Nephron (organoid): ENCODE measurements around the gene COA4.

ENCODE experiments used
- H3K27ac Mint-ChIP-seq, 3 experiments: 2 replicates each; pipeline ENCODE4 v1.8.0; 2020; ENCODE audit warnings: mixed read lengths in 3 of 3, mild to moderate bottlenecking in 2 of 3, moderate library complexity in 1 of 3
- H3K27me3 Mint-ChIP-seq: 2 replicates; pipeline ENCODE4 v1.8.0; 2021; ENCODE audit warnings: low read depth, mild to moderate bottlenecking, moderate library complexity, mixed read lengths
- H3K36me3 Mint-ChIP-seq: 2 replicates; pipeline ENCODE4 v1.8.0; 2020; ENCODE audit warnings: low read depth, mixed read lengths
- H3K4me1 Mint-ChIP-seq: 2 replicates; pipeline ENCODE4 v1.8.0; 2020; ENCODE audit warnings: mixed read lengths
- H3K4me3 Mint-ChIP-seq, 3 experiments: 2 replicates each; pipeline ENCODE4 v1.8.0; 2020; ENCODE audit warnings: mild to moderate bottlenecking in 3 of 3, mixed read lengths in 3 of 3, moderate library complexity in 2 of 3
- H3K9me3 Mint-ChIP-seq: 2 replicates; pipeline ENCODE4 v1.8.0; 2020; ENCODE audit warnings: mixed read lengths
- TF ChIP-seq, protein P1 (sequence below), 3 experiments: fragments of 200-600 bp; sonication (generic); IDR thresholded peaks; one replicate each; pipeline ENCODE4 v1.5.0; 2021; ENCODE audit warnings: antibody characterized with exemption in 3 of 3; ENCODE audit not compliant: unreplicated experiment in 3 of 3

The COA4 gene

DNA sequence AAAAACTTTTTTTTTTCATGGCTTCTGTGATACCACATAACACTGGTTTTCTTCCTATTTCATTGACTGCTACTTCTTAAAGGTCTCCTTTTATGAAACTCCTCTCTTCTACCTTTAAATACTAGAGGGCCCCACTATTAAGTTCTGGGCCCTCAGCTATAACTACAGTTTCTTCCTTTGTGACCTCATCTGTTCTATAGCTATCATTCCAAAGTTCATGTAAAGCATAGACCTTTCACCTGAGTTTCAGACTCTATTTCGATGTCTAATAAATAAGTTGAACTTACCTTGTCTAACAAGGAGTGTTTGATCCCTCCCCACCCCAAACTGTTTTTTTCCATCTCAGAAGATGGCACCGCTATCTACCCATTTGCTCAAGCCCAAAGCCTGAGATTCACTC lies 35.4 kb upstream of the COA4 start:
- Mint-ChIP-seq H3K27ac (no peak overlapping the region), H3K4me1 (no peaks in the 10 kb centered on the region), H3K9me3 (no peaks in the 10 kb centered on the region), H3K36me3 (peaks cover 50% of the 10 kb centered on the region), H3K27me3 (no peaks in the 10 kb centered on the region), H3K4me3 (no peak overlapping the region)
- TF ChIP-seq, protein P1, sequence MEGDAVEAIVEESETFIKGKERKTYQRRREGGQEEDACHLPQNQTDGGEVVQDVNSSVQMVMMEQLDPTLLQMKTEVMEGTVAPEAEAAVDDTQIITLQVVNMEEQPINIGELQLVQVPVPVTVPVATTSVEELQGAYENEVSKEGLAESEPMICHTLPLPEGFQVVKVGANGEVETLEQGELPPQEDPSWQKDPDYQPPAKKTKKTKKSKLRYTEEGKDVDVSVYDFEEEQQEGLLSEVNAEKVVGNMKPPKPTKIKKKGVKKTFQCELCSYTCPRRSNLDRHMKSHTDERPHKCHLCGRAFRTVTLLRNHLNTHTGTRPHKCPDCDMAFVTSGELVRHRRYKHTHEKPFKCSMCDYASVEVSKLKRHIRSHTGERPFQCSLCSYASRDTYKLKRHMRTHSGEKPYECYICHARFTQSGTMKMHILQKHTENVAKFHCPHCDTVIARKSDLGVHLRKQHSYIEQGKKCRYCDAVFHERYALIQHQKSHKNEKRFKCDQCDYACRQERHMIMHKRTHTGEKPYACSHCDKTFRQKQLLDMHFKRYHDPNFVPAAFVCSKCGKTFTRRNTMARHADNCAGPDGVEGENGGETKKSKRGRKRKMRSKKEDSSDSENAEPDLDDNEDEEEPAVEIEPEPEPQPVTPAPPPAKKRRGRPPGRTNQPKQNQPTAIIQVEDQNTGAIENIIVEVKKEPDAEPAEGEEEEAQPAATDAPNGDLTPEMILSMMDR (IDR thresholded peaks at IDR 0.05; ENCODE audit: unreplicated experiment in 3 of 3) = no peak

DNA sequence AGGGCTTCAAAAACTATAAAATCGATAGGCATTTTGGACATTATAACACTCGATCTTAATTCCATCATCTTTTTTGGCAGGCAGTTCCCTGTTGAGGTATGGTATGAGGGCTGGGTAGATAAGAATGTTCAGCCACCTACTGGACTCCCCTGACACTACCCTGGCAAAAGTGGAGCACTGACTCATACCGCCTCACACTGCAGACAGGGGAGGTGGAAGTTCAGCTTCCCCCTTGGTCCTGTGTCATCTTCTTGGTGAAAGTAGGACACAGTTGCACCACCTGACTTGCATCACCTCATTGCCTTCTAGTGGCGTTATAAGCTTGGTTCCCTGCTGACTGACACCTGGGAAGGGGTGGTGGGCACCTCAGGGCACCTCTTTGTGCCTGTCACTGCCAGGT lies 30.5 kb upstream of the COA4 start:
- TF ChIP-seq, protein P1 (IDR thresholded peaks at IDR 0.05; ENCODE audit: unreplicated experiment in 3 of 3) = no peak
- Mint-ChIP-seq H3K4me3 (no peak overlapping the region), H3K4me1 (no peaks in the 10 kb centered on the region), H3K9me3 (no peaks in the 10 kb centered on the region), H3K27me3 (no peaks in the 10 kb centered on the region), H3K27ac (no peak overlapping the region), H3K36me3 (peaks cover 46% of the 10 kb centered on the region)

DNA sequence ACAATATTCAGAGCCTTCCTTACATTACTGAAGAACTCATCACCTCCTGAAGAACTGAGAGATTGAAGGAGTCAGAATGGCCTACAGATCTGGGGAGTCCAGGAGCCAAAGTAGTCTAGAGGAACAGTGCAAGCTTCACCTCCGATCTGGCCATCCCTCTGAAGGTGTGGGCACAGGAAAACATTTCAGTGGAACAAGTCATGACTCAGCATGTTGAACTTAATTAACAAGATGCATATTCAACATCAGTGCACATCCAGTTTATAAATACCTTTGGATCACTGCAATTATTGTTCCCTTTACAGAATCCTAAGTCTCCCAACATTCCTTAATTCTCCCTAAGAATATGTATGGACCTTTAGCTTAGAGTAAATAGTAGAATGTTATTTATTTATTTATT lies 25.7 kb upstream of the COA4 start:
- H3K36me3 Mint-ChIP-seq = peaks cover 47% of the 10 kb centered on the region

DNA sequence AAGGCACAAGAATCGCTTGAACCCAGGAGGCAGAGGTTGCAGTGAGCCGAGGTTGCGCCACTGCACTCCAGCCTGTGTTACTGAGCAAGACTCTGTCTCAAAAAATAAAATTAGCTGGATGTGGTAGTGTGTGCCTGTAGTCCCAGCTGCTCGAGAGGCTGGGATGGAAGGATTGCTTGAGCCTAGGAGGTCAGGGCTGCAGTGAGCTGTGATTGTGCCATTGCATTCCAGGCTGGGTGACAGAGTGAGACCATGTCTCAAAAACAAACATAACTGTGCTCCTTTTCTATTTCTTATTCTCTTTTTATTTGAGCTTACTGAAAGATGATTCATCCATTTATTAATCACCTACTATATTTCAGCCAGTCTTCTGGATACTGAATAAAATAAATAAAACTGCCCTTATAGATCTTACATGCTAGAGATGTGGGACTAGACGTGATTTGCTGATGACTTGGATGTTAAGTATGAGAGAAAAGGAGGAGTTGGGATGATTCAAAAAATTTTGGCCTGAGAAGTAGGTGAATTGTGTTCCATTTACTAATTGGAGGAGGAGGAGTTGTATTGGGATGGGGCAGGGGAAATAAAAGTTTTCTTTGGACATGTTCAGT lies 18.2 kb upstream of the COA4 start:
- H3K4me3 Mint-ChIP-seq = no peak overlapping the region
- TF ChIP-seq, protein P1 (IDR thresholded peaks at IDR 0.05; ENCODE audit: unreplicated experiment in 3 of 3) = no peak
- peaks cover 39% of the 10 kb centered on the region for H3K36me3 Mint-ChIP-seq
- no peak overlapping the region for H3K27ac Mint-ChIP-seq
- no peaks in the 10 kb centered on the region for H3K27me3 Mint-ChIP-seq
- H3K9me3 Mint-ChIP-seq = peaks cover 3% of the 10 kb centered on the region
- H3K4me1 Mint-ChIP-seq = no peaks in the 10 kb centered on the region

More for the DNA sequence above, 25.7 kb upstream of the COA4 start:
- no peaks in the 10 kb centered on the region for H3K27me3 Mint-ChIP-seq
- no peaks in the 10 kb centered on the region for H3K4me1 Mint-ChIP-seq
- TF ChIP-seq, protein P1 (IDR thresholded peaks at IDR 0.05; ENCODE audit: unreplicated experiment in 3 of 3) = no peak
- no peak overlapping the region for H3K4me3 Mint-ChIP-seq
- H3K9me3 Mint-ChIP-seq = no peaks in the 10 kb centered on the region
- H3K27ac Mint-ChIP-seq = no peak overlapping the region

DNA sequence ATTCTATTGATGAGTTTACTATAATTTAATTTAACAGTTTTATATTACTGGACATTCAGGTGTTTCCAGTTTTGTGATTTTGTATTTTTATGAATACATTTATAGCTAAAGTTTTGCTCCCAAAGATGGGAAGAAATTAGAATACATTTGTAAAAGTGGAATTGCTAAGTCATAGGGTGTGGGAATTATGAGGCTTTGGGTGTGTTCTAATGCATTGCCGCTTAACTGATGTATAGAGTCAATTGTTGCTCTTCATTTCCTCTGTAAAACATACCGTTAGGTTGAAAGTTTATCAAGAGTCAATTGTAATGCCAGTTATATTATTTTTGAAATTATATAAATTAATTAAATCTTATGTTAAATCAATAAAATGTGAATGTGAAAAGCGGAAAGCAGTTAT lies 16.4 kb upstream of the COA4 start:
- Mint-ChIP-seq H3K4me3 (no peak overlapping the region), H3K4me1 (no peaks in the 10 kb centered on the region), H3K9me3 (peaks cover 3% of the 10 kb centered on the region), H3K36me3 (peaks cover 38% of the 10 kb centered on the region), H3K27ac (no peak overlapping the region), H3K27me3 (no peaks in the 10 kb centered on the region)
- TF ChIP-seq, protein P1 (IDR thresholded peaks at IDR 0.05; ENCODE audit: unreplicated experiment in 3 of 3) = no peak

DNA sequence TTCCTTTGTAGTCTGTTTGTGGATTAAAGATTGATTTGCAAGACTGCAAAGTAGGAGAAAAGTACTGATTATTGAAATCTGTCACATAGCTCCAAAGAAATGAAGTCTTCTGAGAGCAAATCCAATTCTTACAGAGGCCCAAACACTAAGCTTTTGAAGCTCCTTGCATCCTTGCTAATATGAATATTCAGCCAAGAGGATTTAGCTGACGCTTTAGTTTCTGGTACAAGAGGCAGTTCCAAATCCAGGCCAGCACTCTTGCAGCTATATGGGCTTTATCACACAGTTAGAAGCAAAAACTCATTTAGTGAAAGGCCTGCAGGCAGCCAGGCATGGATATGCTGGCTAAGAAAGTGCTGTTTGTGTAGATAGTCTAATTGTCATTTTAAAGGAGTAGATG lies 12.9 kb upstream of the COA4 start:
- no peak overlapping the region for H3K27ac Mint-ChIP-seq
- peaks cover 38% of the 10 kb centered on the region for H3K36me3 Mint-ChIP-seq
- H3K27me3 Mint-ChIP-seq = no peaks in the 10 kb centered on the region
- H3K4me1 Mint-ChIP-seq = no peaks in the 10 kb centered on the region
- no peaks in the 10 kb centered on the region for H3K9me3 Mint-ChIP-seq
- TF ChIP-seq, protein P1 (IDR thresholded peaks at IDR 0.05; ENCODE audit: unreplicated experiment in 3 of 3) = no peak
- no peak overlapping the region for H3K4me3 Mint-ChIP-seq
